ENCODE results near the gene SESTD1. TPM values are rescaled to one million over a fixed set of nuclear protein-coding genes. Genes with fewer than 3 reads are reported as not detected.

The SESTD1 gene
- total RNA-seq (2014; rRNA removed; shearing (Covaris generic); ENCODE audit: low replicate concordance): 0.04 and 0.07 TPM in 2 replicates

GRCh38 chr2:179264368-179265081 is at the start of gene SESTD1:
SESTD1 (minus strand) TSS chr2:179264832; CDS start chr2:179191841, 72,991 bp downstream.
- H3K9me2 ChIP-seq (replicated peaks; ENCODE audit: insufficient read depth, low read length): no peaks in the 10 kb centered on the region
- H3K27me3 ChIP-seq (ENCODE audit: low read length): no peaks in the 10 kb centered on the region
- no peak within 1 kb of the TSS for H3K27ac ChIP-seq (ENCODE audit: low read length)
- peak within 1 kb of the TSS; percentile 10; the same call in 1 of the 2 replicates for H2AFZ ChIP-seq (ENCODE audit: low read length)
- H3K9me3 ChIP-seq (ENCODE audit: low read length): no peaks in the 10 kb centered on the region
- H3K36me3 ChIP-seq (ENCODE audit: insufficient read depth, low read length): no peaks in the 10 kb centered on the region
- H3K9ac ChIP-seq (ENCODE audit: low read length): peak within 1 kb of the TSS; percentile 31; the same call in 1 of the 2 replicates
- H3K79me2 ChIP-seq (ENCODE audit: low read length): no peaks in the 10 kb centered on the region
- peaks cover 3% of the 10 kb centered on the region; the same call in 1 of the 2 replicates for H3K4me1 ChIP-seq (ENCODE audit: low read length)
- peak; percentile 43 for DNase-seq
- H4K20me1 ChIP-seq (ENCODE audit: insufficient read depth, low read depth, low read length): no peaks in the 10 kb centered on the region
- peak within 1 kb of the TSS; percentile 46; the same call in 1 of the 2 replicates for H3K4me3 ChIP-seq (ENCODE audit: low read length)
- peak within 1 kb of the TSS; percentile 57 for H3K4me2 ChIP-seq (ENCODE audit: low read depth, low read length, poor library complexity, severe bottlenecking)

GRCh38 chr2:179313057-179313456 is 48.4 kb upstream of the SESTD1 start:
- Histone ChIP-seq H3K4me3 (ENCODE audit: low read length) (no peak overlapping the region), H3K9me3 (ENCODE audit: low read length) (no peaks in the 10 kb centered on the region), H3K4me2 (ENCODE audit: low read depth, low read length, poor library complexity, severe bottlenecking) (no peak overlapping the region), H3K27ac (ENCODE audit: low read length) (no peak overlapping the region), H3K4me1 (ENCODE audit: low read length) (no peaks in the 10 kb centered on the region), H3K9me2 (replicated peaks; ENCODE audit: insufficient read depth, low read length) (no peaks in the 10 kb centered on the region), H3K79me2 (ENCODE audit: low read length) (no peaks in the 10 kb centered on the region), H4K20me1 (ENCODE audit: insufficient read depth, low read depth, low read length) (no peaks in the 10 kb centered on the region), H3K27me3 (ENCODE audit: low read length) (no peaks in the 10 kb centered on the region), H2AFZ (ENCODE audit: low read length) (no peak overlapping the region), H3K36me3 (ENCODE audit: insufficient read depth, low read length) (no peaks in the 10 kb centered on the region), H3K9ac (ENCODE audit: low read length) (no peak overlapping the region)
- no peak for DNase-seq

GRCh38 chr2:179311101-179311500 is 46.5 kb upstream of the SESTD1 start:
- Histone ChIP-seq H3K27ac (ENCODE audit: low read length) (no peak overlapping the region), H3K36me3 (ENCODE audit: insufficient read depth, low read length) (no peaks in the 10 kb centered on the region), H3K79me2 (ENCODE audit: low read length) (no peaks in the 10 kb centered on the region), H3K4me2 (ENCODE audit: low read depth, low read length, poor library complexity, severe bottlenecking) (no peak overlapping the region), H3K9ac (ENCODE audit: low read length) (no peak overlapping the region), H3K4me1 (ENCODE audit: low read length) (no peaks in the 10 kb centered on the region), H3K27me3 (ENCODE audit: low read length) (no peaks in the 10 kb centered on the region), H3K4me3 (ENCODE audit: low read length) (no peak overlapping the region), H4K20me1 (ENCODE audit: insufficient read depth, low read depth, low read length) (no peaks in the 10 kb centered on the region), H3K9me3 (ENCODE audit: low read length) (no peaks in the 10 kb centered on the region), H2AFZ (ENCODE audit: low read length) (no peak overlapping the region), H3K9me2 (replicated peaks; ENCODE audit: insufficient read depth, low read length) (no peaks in the 10 kb centered on the region)
- DNase-seq: no peak

- H2AFZ ChIP-seq (ENCODE audit: low read length): no peak overlapping the region
Measured at GRCh38 chr2:179307616-179308371, 43.2 kb upstream of the SESTD1 start.

GRCh38 chr2:179305125-179305524 is 40.5 kb upstream of the SESTD1 start:
- no peaks in the 10 kb centered on the region for H3K9me3 ChIP-seq (ENCODE audit: low read length)
- H2AFZ ChIP-seq (ENCODE audit: low read length): no peak overlapping the region
- H3K9ac ChIP-seq (ENCODE audit: low read length): no peak overlapping the region
- no peaks in the 10 kb centered on the region for H4K20me1 ChIP-seq (ENCODE audit: insufficient read depth, low read depth, low read length)
- no peaks in the 10 kb centered on the region for H3K27me3 ChIP-seq (ENCODE audit: low read length)
- H3K4me3 ChIP-seq (ENCODE audit: low read length): no peak overlapping the region
- H3K4me2 ChIP-seq (ENCODE audit: low read depth, low read length, poor library complexity, severe bottlenecking): no peak overlapping the region
- H3K4me1 ChIP-seq (ENCODE audit: low read length): no peaks in the 10 kb centered on the region
- H3K27ac ChIP-seq (ENCODE audit: low read length): no peak overlapping the region
- no peaks in the 10 kb centered on the region for H3K9me2 ChIP-seq (replicated peaks; ENCODE audit: insufficient read depth, low read length)
- DNase-seq: no peak
- H3K79me2 ChIP-seq (ENCODE audit: low read length): no peaks in the 10 kb centered on the region
- no peaks in the 10 kb centered on the region for H3K36me3 ChIP-seq (ENCODE audit: insufficient read depth, low read length)

More at GRCh38 chr2:179307616-179308371, 43.2 kb upstream of the SESTD1 start:
- Histone ChIP-seq H3K4me2 (ENCODE audit: low read depth, low read length, poor library complexity, severe bottlenecking) (no peak overlapping the region), H4K20me1 (ENCODE audit: insufficient read depth, low read depth, low read length) (no peaks in the 10 kb centered on the region), H3K9me3 (ENCODE audit: low read length) (no peaks in the 10 kb centered on the region), H3K36me3 (ENCODE audit: insufficient read depth, low read length) (no peaks in the 10 kb centered on the region), H3K4me1 (ENCODE audit: low read length) (no peaks in the 10 kb centered on the region), H3K79me2 (ENCODE audit: low read length) (no peaks in the 10 kb centered on the region), H3K27ac (ENCODE audit: low read length) (no peak overlapping the region), H3K4me3 (ENCODE audit: low read length) (no peak overlapping the region), H3K9me2 (replicated peaks; ENCODE audit: insufficient read depth, low read length) (no peaks in the 10 kb centered on the region), H3K27me3 (ENCODE audit: low read length) (no peaks in the 10 kb centered on the region), H3K9ac (ENCODE audit: low read length) (no peak overlapping the region)
- DNase-seq: no peak

GRCh38 chr2:179304424-179304823 is 39.8 kb upstream of the SESTD1 start:
- no peaks in the 10 kb centered on the region for H4K20me1 ChIP-seq (ENCODE audit: insufficient read depth, low read depth, low read length)
- H3K9me3 ChIP-seq (ENCODE audit: low read length): no peaks in the 10 kb centered on the region
- no peaks in the 10 kb centered on the region for H3K4me1 ChIP-seq (ENCODE audit: low read length)
- no peak for DNase-seq
- no peak overlapping the region for H3K4me2 ChIP-seq (ENCODE audit: low read depth, low read length, poor library complexity, severe bottlenecking)
- H3K27me3 ChIP-seq (ENCODE audit: low read length): no peaks in the 10 kb centered on the region
- H3K9me2 ChIP-seq (replicated peaks; ENCODE audit: insufficient read depth, low read length): no peaks in the 10 kb centered on the region
- H3K9ac ChIP-seq (ENCODE audit: low read length): no peak overlapping the region
- H3K36me3 ChIP-seq (ENCODE audit: insufficient read depth, low read length): no peaks in the 10 kb centered on the region
- H2AFZ ChIP-seq (ENCODE audit: low read length): no peak overlapping the region
- H3K4me3 ChIP-seq (ENCODE audit: low read length): no peak overlapping the region
- H3K79me2 ChIP-seq (ENCODE audit: low read length): no peaks in the 10 kb centered on the region
- H3K27ac ChIP-seq (ENCODE audit: low read length): no peak overlapping the region

GRCh38 chr2:179302764-179303571 is 38.3 kb upstream of the SESTD1 start:
- Histone ChIP-seq H3K27ac (ENCODE audit: low read length) (no peak overlapping the region), H2AFZ (ENCODE audit: low read length) (no peak overlapping the region), H3K27me3 (ENCODE audit: low read length) (no peaks in the 10 kb centered on the region), H3K4me1 (ENCODE audit: low read length) (no peaks in the 10 kb centered on the region), H4K20me1 (ENCODE audit: insufficient read depth, low read depth, low read length) (no peaks in the 10 kb centered on the region), H3K79me2 (ENCODE audit: low read length) (no peaks in the 10 kb centered on the region), H3K9ac (ENCODE audit: low read length) (no peak overlapping the region), H3K4me3 (ENCODE audit: low read length) (no peak overlapping the region), H3K4me2 (ENCODE audit: low read depth, low read length, poor library complexity, severe bottlenecking) (no peak overlapping the region), H3K36me3 (ENCODE audit: insufficient read depth, low read length) (no peaks in the 10 kb centered on the region), H3K9me3 (ENCODE audit: low read length) (no peaks in the 10 kb centered on the region), H3K9me2 (replicated peaks; ENCODE audit: insufficient read depth, low read length) (no peaks in the 10 kb centered on the region)
- DNase-seq: no peak

- no peak overlapping the region for H2AFZ ChIP-seq (ENCODE audit: low read length)
Measured at GRCh38 chr2:179302149-179302548, 37.5 kb upstream of the SESTD1 start.

More at GRCh38 chr2:179302149-179302548, 37.5 kb upstream of the SESTD1 start:
- H3K4me1 ChIP-seq (ENCODE audit: low read length): no peaks in the 10 kb centered on the region
- H3K27ac ChIP-seq (ENCODE audit: low read length): no peak overlapping the region
- H3K9me2 ChIP-seq (replicated peaks; ENCODE audit: insufficient read depth, low read length): no peaks in the 10 kb centered on the region
- no peaks in the 10 kb centered on the region for H3K9me3 ChIP-seq (ENCODE audit: low read length)
- no peaks in the 10 kb centered on the region for H3K36me3 ChIP-seq (ENCODE audit: insufficient read depth, low read length)
- no peaks in the 10 kb centered on the region for H3K27me3 ChIP-seq (ENCODE audit: low read length)
- H3K4me3 ChIP-seq (ENCODE audit: low read length): no peak overlapping the region
- H3K4me2 ChIP-seq (ENCODE audit: low read depth, low read length, poor library complexity, severe bottlenecking): no peak overlapping the region
- H3K79me2 ChIP-seq (ENCODE audit: low read length): no peaks in the 10 kb centered on the region
- no peak overlapping the region for H3K9ac ChIP-seq (ENCODE audit: low read length)
- DNase-seq: no peak
- no peaks in the 10 kb centered on the region for H4K20me1 ChIP-seq (ENCODE audit: insufficient read depth, low read depth, low read length)

Measured in Karpas-422 (cell line).